NCI-H526 (cell line): ENCODE data around the gene CHMP2B.
"Not testable (repeated sequence)": the region's sequence is repeated elsewhere in the genome, so short reads cannot be mapped to it uniquely, and the experiment has no call there.

ENCODE experiments used
- DNase-seq, 2 experiments: peaks; one replicate each; lab custom pipeline; 2025; lab: John Stamatoyannopoulos, UW

The CHMP2B gene

DNA sequence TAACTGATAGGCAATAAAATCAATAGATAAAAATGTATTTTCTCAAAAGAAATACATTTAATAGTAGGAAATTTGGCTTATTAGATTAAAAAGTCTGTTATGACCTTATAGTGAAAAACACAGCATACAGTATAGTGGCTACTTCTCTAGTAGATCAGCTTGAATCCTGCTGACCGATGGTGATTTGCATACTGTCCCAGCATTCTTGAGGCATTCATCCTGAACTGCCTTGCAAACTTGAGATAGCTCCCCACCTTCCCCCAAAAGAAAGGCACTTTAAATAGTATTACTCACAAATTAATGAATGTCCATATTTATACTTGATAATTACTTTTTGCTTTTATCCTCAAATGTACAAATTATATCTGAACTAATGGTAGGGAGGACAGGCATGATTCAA lies 6.7 kb downstream of the CHMP2B start:
- peak; percentile 10 to 46 for DNase-seq

DNA sequence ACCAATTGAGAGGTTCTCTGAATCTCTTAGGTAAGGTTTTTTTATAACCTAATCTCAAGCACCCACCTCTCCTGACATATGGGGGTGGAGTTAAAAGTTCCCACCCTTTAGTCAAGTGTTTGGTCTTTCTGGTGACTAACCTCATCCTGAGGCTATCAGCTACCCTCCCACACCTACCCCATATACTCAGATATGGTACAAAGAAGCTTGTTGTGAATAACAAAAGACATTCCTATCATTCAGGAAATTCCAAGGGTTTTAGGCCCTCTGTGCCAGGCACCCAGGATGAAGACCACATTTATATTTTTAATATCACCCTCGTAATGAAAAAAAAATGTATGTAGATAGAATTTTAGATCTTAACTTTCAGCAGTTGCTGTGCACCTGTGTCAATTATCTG lies 9.0 kb downstream of the CHMP2B start:
- DNase-seq: no peak

DNA sequence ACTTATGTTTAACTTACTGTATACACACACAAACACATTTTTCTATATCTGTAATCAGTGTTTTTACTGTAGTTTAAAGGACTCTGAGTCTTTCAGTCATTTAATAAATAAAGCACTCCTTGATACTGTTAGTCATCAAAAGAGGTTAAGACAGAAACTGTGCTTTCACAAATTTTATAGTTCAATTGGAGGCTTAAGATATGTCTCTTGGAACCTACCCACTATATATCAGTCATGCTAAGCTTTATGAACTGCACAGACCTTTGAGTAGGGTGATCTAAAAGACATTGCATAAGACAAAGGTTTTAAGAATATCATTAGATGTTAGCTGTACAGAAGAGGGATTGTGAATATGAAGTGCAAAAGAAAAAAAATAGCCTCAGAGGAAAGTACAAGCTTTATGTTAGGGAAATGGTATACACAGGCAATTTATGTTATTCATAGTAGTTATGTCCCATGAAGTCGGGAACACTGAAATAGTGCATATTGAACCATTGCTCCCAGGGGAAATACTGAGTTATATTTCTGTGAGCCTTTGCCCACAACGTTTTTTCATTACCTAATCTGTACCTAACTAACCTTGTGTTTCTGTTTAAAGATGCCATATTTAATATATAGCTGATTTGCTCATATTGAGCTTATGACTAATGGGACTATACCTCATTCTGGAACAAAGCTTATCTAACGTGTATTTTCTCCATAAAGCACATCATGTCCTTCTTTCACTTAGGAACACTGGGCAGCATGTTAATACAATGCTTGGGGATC lies 19.7 kb downstream of the CHMP2B start:
- no peak for DNase-seq

DNA sequence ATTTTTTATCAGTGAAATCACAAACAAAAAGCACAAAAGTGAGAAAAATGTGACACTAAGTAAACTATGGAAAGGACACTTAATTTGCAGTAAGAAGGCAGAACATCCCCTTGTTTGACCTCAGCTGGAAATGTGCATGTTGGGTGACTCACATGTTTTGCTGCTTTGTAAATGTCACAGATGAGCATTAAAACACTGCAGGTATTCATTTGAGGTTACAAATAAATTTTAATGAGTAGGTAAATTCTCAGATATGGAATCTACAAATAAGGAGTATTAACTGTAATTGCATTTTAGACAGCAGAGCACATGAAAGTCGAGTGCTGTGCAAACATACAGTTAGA lies 20.3 kb downstream of the CHMP2B start:
- no peak for DNase-seq

DNA sequence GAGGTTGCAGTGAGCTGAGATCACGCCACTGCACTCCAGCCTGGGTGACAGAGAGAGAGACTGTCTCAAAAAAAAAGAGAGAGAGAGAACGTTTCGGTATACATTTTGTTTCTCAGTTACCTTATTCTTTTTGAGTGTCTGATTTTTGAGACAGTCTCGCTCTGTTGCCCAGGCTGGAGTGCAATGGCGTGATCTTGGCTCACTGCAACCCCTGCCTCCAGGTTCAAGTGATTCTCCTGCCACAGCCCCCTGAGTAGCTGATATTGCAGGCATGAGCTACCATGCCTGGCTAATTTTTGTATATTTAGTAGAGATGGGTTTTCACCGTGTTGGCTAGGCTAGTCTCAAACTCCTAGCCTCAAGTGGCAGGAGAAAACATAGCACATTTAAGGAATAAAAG lies 21.1 kb downstream of the CHMP2B start:
- DNase-seq: not testable (repeated sequence)

DNA sequence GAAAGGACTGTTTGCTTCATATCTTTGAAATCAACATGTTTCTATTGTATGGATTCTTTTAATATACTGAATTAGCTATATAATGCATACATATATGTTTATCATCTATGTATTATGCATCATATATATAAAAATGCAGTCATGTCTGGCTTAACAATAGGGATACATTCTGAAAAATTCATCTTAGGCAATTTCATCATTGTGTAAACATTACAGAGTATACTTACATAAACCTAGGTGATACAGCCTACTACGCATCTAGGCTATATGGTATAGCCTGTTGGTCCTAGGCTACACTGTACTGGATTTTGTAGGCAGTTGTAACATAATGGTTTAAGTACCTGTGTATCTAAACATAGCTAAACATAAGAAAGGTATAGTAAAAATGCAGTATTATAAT lies 21.7 kb downstream of the CHMP2B start:
- no peak for DNase-seq

DNA sequence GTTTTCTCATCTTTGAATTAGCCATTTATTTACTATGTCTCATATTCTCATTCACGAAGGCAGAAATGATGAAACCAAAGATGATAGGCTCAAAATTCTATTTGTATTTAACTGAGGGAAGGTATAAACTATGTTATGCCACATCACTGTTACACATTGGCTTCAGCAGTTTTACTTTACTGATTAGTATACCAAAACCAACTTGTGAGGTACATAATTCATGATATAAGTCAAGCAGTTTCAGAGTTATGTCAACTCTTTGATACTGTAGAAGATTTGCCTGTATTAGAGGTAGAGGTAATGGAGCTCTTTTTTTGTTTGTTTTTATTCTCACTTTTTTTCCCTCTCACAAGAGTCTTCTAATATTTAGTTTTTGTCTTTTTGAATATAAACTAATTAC lies 22.9 kb downstream of the CHMP2B start:
- no peak for DNase-seq

DNA sequence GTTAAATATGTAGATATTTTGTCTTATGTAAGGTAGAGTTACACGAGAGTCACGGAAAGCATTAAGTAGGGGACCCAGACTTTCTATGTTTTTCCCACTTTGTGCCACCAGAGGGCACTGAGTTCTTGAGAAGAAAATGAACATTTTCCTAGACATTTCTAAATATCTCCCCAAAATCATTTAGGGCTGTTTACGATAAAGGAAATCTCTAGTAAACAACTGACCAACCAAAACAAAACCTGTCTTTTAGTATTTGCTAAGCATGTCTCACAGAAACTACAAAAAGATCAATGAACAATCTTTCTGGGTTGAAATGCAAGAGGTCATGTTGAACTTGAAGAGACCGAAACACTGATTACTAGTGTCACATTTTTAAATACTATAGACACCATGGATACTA lies 33.2 kb downstream of the CHMP2B start:
- DNase-seq: peak; percentile 2 to 63

DNA sequence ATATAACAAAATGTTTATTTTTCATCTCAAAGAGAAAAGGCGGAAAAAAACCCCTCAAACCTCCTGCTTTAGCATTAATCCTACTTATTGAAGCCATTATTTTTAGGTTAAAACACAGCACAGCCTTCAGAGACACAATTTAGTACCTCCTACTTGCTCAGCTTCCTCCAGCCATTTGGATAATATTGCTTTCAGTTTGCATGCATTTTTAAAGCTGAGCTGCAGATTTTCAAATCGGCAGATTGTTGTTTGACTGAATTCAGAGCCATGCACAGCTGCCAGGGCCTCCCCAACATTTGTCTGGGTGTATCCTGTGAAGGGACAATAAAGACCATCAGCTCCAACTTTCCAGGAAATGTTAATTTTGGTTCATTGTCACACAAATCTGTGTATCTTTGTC lies 34.8 kb downstream of the CHMP2B start:
- DNase-seq: no peak

DNA sequence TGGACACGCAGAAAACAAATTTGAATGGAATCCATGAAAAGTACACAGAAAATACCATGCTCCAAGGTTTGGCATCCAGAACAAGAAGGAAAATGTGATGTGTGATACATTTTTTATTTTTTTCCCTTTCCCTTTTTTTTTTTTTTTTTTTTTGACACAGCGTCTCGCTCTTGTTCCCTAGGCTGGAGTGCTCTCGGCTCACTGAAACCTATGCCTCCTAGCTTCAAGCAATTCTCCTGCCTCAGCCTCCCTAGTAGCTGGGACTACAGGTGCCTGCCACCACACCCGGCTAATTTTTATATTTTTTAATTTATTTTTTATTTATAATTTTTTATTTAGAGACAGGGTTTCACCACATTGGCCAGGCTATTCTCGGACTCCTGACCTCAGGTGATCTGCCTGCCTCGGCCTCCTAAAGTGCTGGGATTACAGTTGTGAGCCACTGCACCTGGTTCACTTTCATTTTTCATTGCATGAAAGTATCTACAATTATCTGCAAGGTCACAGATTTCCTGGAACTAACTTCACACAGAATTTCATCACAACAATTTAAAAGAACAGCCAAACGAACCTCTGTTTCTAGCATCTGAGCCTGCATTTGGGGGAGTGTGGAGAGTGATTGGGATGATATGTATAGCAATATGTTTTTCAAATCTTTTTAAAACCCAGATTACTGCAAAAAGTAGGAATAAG lies 41.0 kb downstream of the CHMP2B start:
- no peak for DNase-seq

DNA sequence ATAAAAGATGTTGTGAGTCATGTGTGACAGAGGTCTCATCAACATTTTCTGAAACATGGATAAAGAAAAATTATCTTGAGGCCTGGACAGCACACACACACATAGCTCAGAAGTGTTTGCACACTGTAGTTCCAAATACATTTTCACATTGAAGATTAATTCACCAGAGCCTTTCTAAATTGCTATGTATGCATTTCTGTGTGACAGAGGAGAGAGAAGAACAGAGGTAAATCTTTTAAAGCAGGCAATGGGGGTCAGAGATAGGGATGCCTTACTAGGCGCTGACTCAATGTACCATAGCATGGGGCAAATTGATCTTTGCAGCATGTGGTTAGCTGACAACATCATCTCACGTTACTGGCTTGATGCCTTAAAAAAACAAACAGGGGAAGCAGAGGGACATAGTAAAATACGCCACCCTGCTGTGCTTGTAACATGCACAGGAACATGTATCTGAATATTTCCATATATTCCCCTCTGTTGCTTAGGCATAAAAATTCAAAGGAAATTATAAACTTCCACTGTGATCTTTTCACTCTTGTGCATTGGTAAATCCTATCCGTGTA lies 41.6 kb downstream of the CHMP2B start:
- DNase-seq: no peak

DNA sequence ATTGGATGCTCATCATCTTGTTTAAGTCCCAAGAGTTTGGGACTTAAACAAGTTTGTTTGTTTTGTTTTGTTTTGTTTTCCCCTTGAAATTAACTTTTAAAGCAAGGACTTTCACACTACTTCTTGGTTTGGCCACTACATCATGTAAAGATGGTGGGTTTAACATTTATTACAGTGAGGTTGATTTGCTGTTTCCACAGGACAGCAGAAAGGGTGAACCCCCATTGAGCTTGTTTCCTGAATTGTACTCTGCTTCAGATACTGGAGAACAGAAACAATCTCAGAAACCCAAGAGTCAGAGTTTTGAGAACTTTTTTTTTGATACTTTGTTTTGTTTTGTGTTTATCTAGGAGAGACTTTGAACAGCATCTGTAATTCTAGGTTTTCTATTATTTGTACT lies 42.6 kb downstream of the CHMP2B start:
- no peak for DNase-seq

DNA sequence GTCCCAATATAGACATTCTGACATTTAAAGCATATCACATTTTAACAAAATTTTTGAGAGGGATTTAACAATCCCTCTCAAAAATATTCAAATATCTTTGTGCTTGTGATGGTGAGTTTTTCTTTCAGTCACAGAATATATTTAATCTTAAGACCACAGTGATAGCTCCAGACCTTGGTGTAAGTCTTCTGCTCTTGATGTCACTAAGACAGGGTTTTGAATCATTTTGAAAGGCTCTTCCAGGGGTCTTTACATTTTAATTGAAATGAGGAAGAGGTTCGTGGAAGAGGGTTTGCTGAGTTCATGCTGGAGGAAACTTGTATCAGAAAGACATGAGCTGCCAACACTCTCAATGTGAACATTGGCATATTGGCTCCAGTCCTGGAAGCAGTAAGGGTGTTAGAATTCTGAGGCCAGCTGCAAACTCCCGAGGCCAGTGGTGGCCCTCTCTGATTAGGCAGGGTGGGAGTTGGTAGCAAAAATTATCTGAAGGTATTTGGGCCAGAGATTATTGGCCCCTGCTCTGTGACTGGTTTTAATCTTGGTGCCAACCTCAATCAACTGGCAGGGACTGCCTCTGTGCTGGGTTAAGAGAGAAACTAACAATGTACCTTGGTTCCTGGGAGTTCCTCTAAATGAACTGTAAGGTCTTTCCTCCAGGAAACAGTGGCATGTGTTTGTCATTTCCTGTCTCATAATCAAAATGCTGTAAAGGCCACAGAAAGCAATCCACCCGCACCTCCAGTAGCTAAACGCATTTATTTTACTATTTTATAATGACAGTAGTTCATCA lies 44.0 kb downstream of the CHMP2B start:
- no peak for DNase-seq

DNA sequence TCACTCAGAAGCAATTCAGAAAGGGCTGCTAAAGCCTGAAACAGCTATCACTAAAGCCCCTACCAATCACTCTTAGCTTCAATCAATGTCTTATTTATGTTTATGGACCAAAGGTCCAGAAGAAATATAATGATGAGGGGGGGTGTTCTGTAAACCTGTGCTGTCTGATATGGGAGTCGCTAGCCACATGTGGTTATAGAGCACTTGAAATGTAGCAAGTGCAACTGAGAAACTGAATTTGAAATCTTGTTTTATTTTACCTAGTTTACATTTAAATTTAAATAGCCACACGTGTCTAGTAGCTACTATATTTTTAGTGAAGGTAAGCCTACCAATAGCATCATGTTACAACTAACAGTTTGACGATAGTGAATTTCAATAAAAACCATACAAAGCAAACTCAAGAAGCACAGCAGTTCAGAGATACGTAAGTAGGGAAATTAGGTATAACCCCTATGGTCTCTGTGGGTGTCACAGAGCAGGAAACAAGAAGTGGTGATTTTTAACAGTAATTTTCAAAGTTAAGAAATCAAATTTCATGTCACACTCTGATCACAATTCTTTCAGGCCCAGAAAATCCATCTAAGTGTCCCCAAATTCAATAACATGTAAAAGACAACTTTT lies 45.7 kb downstream of the CHMP2B start:
- no peak for DNase-seq

DNA sequence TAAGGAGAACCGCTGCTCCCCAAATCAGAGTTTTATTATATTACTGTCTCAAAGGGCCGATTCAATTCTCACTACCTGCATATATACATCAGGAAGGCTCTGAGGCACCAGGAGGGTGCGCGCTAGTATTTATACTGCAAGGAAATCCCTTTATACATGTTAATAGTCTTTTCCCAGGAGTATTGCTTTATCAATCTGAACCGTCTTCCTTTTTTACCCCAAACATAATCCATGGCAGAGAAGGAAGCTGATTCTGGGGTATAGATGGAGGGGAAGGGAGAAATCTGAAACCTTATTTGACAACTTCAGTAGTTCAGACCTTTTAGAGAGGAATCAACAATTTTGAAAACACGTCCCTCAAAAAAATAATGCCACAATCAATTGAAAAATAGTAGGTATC lies 49.4 kb downstream of the CHMP2B start, which contains the start of gene POU1F1:
Gene POU1F1, minus strand, starts transcription at position 101 of the 400 bp plus-strand sequence. CDS start 122 bp downstream, outside the sequence.
- DNase-seq: no peak

DNA sequence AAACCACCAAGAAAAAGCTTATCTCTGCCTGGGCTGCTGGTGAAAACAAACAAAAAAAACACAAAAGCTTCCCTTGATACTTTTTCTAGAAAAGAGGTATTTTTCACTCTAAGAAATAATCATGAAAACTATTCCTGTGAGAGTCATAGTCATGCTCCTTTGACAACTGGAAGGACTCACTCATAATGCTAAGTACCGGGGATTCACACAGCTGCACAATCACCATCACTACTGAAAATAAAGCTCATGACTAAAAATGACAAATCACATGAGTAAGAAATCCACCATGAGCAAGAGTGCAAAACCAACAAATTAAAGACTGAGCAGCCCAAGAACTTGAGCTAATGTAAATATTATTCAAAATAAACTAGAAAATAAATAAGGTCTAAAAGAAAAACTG lies 59.9 kb downstream of the CHMP2B start:
- DNase-seq: no peak

DNA sequence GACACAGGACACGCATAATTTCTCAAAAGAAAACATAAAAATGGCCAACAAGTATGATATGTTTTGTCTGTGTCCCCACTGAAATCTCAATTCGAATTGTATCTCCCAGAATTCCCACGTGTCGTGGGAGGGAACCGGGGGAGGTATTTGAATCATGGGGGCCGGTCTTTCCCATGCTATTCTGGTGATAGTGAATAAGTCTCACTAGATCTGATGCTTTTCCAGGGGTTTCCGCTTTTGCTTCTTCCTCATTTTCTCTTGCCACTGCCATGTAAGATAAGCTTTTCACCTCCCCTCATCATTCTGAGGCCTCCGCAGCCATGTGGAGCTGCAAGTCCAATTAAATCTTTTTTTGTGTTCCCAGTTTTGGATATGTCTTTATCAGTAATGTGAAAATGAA lies 61.3 kb downstream of the CHMP2B start:
- DNase-seq: no peak

DNA sequence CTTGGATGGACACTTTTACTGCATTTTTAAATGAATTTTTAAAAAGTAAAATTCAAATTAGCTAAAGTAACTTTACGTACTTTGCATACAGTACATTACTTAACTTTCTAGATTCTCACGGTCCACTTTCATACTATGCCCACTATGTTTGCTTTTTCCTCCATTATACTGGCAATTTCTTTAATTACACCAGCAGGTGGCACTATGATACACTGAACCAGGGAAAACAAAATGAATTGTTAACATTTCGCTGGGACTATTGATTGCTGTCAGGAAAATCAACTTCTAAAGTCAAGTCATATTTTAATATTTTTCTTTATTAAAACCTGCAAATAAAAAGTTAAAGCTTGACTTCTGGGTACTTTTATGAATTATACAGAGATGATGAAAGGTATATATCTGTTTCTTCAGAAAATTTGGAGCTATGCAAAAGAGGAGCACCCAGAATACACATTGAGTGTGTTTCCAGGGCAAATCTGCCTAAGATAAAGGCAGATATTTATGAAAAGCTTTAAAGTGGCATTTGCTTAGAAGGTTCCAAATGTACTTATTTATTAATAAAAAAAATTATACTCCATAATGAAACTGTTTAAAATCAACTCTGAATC lies 71.1 kb downstream of the CHMP2B start:
- peak; percentile 1 to 45 for DNase-seq

DNA sequence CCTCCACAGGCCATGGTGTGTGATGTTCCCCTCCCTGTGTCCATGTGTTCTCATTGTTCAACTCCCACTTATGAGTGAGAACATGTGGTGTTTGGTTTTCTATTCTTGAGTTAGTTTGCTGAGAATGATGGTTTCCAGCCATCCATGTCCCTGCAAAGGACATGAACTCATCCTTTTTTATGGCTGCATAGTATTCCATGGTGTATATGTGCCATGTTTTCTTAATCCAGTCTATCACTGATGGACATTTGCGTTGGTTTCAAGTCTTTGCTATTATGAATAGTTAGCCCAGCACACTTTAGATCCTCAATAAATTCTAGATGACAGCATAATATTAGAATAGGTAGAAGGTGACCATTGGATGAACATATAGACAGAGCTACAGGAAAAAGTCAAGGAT lies 77.9 kb downstream of the CHMP2B start:
- not testable (repeated sequence) for DNase-seq
